Measurements from ENCODE around the gene CHRNA1.

The CHRNA1 gene

DNA sequence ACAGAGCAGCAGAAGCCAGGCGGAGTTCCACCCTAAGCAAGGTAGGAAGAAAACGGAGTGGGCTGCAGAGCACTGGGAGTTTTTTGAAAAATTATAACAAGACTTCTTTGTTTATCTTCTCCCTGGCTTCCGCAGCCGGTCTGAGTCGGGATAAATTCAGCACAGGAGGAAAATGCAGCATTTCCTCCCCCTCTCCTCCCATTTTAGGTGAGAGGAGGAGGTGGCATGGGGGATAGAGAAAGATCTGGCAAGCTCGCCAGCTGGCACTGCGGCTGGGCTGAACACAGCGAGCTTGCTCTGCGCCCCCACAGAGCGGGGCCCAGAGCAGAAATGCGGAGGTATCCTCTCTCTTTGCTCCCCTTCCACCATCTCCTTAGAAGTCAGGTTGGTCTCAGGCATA lies 17.7 kb upstream of the CHRNA1 start:
- no peak for DNase-seq (ENCODE audit: low read depth)

DNA sequence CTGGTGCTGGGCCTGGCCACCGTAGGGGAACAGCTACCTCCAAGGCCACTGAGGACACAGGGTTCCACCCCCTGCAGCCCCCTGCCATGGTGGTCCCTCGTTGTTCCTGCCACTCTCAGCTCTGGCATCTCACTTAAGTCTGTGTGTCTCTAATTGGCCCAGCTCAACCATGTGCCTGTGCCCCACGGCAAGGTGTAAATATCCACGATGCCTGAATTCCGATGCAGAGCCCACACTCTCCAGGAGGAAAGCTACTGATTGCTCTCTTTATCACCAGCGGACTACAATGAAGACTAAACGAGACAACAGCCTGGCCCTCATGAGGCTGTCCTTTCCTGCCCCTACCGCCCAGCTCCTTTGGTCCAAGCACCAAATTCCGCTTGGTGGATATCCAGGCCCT lies 17.0 kb upstream of the CHRNA1 start:
- no peak for DNase-seq (ENCODE audit: low read depth)

DNA sequence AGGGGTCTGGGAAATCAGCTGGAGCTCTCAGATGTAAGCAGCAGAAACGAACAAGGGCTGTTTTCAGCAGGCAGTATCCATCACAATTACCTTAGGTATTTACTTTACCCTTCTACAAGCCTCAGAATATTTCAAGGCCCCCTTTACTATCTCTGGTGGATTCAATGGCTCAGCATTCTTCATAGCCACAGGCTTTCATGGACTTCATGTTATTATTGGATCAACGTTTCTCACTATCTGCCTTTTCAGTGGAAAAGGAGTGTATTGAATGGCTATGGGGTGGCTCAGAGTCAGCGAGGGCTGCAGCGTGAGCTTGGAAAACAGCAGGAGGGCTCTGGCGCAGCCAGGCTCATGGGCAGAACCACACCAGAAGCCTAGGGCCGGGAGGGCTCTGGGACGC lies 16.6 kb upstream of the CHRNA1 start:
- no peak for DNase-seq (ENCODE audit: low read depth)

DNA sequence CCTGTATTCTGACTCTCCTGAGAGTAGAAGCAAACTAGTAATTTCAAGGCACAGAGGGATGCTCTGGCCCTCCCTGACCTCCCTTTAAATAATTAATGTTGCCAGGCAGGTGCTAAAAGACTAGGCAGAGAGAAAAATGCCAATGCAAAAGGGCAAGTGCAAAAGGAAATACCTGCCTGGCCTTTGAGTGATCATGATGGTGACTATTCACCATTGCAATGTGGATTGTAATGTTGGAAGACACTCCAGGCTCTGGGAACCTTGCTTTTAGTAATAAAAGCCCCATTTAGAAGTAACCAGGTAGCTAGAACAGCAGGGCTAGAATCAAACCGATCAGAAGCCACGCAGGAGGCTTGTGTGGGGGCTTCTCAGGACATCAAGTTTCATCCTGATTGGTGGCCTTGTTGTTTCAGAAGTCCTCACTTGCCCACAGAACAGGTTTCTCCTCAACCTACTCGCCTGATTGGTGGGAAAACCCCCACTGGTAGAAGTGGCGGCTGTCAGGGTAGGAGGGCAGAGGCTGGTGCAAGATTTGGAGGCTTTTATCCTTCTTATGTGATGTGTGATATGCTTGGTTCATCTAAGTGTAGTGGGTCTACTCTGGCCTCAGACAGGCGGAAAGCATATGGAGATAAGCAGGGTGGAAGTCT lies 16.0 kb upstream of the CHRNA1 start:
- no peak for DNase-seq (ENCODE audit: low read depth)

DNA sequence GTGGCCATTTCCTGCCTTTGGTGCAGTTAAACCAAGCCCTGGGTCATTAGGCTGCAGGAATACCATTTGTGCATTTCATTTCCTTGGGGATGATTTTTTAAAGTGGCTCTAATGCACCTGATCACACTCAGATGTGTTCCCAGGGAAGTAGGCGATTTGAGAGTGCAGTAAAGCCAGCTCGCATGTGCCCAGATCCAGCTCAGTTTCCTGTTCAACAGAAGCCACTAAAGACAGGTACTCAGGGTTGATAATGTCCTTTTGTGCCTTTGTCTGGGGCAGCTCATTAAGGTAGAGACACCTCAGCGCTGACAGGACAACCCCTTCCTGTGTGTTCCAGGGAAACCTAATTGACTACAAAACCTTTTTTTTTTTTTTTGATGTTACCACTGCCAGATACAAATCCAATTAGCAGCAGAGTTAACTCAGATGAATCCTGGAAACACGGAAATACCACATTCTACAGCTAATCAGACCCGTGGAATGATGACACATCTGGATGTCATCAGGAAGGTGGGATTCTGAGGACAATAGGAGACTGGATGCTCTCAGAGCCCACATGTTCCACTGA lies 15.2 kb upstream of the CHRNA1 start:
- DNase-seq (ENCODE audit: low read depth): no peak

DNA sequence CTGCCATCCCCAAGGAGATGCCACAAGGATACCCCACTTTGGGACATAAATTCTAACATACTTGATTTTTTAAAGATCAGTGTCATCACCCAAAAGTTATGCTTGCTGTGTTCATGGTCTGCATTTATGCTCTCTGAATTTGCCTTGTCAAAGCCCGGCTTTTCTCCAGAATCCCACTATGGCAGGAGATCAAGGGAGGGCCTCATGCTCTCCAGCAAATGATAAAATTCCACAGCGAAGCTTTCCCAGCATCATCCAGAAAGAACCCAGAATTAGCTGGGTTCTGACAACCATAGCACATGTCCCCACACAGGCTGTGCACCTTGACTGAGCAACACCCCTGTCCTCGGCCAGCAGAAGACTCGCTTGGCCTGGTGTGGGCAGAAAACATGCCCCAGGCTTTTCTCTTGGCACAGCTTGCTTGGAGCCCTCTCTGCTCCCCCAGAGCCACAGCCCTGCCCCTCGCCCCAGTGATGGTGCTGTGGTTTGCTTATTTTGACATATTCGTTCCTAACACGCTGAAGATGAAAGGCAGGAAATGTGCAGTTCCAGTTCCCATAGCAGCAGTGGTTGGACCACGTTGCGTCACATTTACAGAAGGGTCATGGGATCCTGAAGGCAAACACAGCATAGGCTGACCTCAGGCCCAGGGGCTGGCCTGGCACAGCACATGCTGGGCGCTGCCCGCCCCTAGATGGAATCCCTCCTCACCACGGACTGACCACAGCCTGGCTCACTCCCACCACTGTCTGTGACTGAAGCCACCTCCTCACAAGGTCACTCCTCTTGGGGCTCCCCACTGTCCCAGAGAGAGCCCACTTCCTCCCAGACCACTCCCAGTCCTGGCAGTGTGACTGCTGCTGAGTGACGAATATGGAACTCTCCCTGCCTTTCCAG lies 14.1 kb upstream of the CHRNA1 start:
- peak; percentile 27 for DNase-seq (ENCODE audit: low read depth)

DNA sequence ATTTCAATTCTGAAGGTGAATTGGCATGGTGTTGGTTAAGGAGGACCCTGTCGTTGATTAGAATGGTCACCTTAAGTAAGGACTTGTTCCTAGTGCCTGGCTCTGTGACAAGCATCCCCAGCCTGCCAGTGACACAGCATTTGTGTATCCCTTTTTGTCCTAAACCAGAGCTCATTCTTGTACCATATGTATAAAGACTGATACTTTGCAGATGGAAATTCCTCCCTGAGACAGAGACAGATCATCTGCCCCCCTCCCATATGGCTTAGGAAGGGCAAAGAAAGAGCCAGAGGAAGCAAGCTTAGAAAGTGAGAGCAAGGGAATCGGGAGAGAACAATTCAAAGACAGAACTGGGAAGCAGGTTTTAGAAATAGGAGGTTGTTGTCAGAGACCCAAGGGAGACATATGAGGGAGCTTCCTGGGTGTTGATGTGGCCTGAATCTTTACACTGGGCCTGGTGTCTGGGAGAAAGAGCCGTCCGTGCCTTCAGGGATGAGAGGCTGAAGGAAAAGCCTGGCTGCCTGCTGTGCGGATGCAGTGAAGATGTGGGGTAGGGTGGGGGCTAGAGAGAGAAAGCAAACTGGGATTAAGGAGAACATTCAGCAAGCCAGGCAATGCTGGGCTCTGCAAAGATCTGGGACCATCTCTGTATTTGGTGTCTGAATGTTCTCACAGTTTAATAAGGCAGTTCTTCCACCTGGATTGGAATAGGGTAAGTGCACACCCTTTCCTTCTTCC lies 13.2 kb upstream of the CHRNA1 start:
- no peak for DNase-seq (ENCODE audit: low read depth)

DNA sequence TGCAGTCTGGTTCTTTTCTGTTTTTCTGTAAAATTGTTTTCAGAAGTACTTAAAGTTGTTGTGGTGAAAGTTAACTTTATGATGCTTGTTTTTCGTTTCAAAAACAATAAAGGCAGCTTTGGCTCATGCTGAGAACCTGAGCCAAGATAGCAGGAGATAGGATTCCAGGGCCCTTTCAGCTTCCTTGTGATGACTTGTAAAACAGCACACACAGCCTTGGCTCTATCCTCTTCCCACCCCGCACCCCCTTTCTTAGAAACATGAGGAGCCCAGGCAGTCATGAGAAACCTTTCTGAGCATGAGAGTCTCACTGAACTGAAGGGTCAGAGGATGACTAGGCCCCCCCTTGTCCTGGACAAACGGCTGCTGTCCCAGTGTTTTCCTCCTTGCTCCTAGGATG lies 12.4 kb upstream of the CHRNA1 start:
- no peak for DNase-seq (ENCODE audit: low read depth)

DNA sequence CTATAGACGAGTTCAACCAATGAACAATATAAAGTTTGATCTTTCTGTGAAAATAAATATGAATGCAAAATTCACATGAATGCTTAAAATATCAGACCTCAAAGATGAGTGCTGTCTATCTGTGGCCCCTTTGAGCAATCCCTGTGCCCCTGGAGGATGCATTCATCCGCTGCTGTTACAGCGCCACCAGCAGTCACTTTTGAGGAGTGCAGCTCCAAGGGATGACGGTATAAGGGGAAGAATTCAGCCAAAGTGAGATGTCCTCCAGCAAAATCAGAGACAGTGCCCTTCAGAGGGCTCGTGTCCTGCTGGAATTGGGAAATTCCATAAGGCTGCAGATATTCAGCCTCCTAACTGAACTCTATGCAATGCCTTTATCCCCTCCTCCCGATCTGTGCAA lies 12.0 kb upstream of the CHRNA1 start:
- no peak for DNase-seq (ENCODE audit: low read depth)

DNA sequence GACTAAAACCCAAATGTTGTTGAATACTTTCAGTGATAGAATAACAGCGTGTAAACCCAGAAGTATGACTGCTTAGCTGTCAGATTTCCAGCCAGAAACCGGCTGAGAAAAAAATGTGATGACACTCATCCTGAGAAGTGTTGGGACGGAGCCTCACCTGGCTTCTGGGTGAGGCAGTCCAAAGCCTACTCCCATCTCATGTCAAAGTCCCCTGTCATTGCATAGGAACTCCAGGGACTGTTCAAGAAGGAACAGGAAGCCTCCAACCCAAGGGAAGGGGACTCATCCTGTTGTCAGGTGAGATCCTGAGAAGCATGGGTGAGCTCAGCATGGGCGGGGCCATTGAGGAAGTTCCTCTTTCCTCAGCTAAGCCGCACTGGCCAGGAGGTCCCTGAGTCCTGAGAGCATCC lies 11.3 kb upstream of the CHRNA1 start:
- DNase-seq (ENCODE audit: low read depth): no peak

DNA sequence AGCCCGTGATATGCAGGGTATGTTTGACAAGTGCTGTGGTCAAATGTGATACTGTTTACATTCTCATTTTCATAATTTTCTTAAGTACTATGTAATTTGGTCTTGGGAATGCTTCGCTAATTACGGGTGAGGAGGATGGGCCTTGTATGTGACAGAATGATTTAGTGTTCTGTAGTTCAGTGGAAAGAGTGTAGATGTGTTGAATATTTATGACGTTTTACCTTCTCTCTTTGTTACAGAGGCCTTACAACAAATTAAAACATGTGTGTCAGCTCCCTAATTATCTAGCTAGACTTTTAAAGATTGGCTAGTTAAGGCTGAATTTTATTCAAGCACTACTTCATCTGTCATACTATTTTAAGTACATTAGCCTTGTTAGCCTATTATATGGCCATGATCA lies 10.6 kb upstream of the CHRNA1 start:
- DNase-seq (ENCODE audit: low read depth): no peak

DNA sequence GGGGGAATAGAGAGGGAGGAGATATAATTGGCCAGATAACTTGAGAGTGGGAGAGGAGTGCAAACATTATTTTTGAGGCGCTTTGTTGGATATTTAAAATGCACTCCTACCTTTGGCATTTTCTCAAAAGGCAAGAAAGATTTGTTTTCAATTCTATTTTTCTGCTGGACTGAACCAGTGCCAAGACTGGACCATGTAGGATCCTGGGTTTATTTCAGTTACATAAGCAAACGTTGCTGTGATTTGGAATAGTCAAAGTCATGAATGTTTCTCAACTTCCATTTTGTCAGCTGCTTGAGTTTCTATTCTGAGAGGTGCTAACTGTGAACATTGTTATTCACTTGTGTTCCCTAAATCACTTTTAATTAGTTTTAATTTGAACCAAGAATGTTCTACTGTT lies 8.9 kb upstream of the CHRNA1 start:
- no peak for DNase-seq (ENCODE audit: low read depth)

DNA sequence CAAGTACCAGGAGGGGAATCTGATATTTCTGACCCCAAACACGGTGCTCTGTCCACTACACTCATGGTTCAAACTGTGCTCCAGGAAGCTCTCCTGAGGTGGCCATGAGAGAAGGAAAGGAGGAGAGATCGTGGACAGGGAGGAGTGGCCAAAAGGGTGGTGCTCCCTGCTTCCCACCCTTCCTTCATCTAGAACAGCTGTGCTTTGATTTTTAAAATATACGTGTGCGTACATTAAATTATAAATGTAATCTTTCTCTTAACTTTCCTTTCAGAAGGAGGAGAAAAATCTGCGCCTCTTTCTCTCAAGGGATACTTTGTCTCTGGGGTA lies 8.2 kb upstream of the CHRNA1 start:
- DNase-seq (ENCODE audit: low read depth): no peak

DNA sequence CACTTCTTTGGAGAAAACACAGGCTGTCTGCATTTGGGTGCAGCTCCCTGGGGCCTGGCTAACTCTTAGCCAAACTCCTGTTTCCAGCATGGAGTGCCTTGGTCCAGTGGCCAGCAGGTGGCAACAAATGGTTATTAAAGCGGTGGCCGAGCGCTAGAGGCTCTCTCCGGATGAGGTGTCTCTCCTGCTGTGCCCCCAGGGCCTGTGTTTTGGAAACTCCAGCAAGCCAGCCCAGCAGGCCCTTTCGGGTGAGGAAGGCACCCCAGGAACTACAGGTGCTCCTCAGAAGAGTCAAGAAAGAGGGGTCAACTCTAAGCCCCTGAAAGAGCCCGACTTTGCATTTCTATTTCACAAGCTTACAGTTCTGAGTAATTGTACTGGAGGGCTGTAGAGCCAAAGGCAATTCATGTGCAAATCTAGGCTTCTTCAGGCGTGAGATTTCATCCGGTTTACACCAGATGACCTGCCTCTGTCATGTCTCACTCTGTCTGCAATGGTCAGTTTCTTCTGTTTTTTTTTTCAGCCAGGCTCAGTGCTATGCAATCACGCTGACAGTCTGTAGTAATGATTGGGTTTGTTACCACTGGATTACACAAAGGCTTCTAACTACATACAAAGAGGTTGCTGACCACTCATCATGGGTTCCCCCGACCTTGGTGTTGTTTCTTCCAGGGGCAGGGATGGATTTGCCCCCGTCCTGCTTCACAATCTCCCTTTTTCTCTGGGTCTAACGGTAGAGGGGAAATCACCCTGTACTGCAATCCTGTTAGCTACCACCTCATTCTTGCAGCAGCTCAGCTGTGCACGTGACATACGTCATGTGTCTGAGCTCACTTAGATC lies 7.6 kb upstream of the CHRNA1 start:
- no peak for DNase-seq (ENCODE audit: low read depth)

DNA sequence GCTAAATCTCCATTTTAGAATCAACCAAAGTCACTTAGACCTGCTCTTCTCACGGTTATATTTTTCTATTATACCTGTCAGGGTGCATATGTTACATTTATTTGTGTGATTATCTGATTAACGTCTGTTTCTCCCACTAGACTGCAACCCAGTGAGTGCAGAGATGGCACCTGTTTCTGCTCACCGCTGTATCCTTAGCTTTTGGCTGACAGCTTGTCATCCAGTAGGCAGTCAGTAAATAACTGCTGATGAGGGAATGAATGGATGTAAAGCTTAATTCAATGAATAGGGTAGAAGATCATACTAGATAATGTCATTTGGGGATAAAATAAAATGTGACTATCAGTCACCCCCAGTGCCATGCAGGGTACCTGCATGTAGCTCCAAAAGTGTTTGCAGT lies 6.9 kb upstream of the CHRNA1 start:
- DNase-seq (ENCODE audit: low read depth): no peak

DNA sequence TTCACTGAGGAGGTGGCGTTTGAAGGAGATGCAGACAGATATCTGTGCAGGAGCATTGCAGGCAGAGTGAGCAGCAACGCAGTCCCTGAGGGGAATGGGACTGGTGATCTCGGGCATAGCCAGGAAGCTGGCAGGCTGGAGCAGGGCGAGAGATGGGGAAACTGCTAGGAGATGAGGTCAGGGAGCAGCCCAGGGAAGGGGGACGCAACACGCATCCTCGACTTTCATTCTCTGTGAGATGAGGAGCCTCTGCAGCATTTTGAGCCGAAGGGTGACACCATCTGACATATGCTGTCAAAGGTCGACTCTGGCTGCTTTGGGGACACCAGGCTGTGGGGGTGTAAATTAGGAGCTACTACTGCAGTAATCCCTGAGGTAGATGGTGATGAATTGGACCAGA lies 4.3 kb upstream of the CHRNA1 start:
- no peak for DNase-seq (ENCODE audit: low read depth)

DNA sequence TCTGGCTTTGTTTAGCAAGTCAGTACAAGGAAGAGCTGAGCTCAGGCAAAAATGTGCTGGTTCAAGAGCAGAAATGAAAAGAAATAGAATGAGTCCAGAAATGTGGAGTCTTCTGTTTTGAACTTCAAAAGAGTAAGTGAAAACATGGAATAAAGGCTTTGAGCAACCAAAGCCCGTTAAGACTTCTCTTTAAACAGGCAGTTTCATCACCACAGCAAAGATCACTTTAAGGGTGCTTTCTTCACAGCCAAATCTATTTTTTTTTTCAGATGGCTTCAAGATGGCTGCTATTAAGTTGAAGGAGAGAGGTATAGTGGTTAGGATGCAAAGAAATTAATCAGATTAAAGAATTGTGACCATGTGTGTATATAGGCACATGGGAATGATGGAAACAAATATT lies 2.0 kb upstream of the CHRNA1 start:
- no peak for DNase-seq (ENCODE audit: low read depth)

DNA sequence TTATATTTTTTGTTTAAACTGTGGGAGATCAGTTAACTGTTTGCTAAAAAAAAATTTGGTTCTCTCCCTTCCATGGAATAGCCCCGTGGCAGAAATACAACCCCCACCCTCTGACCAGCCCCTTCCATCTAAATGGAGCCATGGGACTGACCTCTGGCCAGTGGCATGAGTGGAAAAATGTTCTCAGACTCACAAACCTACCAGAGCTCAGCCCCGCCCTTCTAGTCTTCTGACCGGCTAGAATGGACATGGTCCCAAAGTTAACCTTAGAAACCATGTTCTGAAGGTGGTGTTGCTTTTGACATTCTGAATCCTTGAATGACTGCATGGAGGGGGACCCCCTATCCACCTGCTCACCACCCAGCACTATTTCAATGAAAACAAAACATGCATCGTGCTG lies 1.3 kb upstream of the CHRNA1 start:
- no peak for DNase-seq (ENCODE audit: low read depth)

DNA sequence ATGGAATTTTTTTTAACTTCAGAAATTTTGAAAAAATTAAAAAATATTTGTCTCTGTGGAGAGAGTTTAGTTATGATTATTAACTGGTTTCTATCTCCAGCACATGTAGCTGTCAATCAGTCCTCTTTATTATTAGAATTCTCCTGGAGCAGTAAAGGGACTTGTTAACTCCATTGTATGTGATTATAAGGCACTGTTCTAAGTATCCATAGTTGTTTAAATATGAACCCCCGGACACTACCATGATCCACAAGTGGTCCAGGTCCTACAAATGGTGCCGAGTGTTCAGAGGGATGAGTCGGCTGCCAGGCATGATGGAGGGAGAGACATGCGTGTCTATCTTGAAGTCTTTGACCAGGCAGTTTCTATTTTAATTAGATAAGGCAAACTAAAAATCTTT lies 492 bp downstream of the CHRNA1 start:
- DNase-seq (ENCODE audit: low read depth): no peak

DNA sequence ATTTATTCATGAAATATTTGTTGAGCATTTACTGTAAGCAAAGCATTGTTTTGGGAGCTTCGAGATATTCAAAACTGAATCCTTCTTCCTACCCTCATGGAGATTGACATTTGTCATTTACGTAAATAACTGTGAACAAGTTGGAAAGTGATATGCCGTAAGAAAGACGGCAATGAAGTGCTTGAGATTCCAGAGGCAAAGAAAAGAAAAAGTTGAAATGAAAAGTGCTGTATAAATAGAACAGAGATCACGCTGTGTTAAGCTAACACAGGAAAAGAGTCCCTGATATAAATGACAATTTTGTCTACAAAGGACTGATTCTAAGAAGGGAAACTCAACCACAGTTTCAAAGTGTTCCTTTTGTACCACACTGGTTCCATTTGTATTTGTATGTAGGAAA lies 1.8 kb downstream of the CHRNA1 start:
- DNase-seq (ENCODE audit: low read depth): no peak

DNA sequence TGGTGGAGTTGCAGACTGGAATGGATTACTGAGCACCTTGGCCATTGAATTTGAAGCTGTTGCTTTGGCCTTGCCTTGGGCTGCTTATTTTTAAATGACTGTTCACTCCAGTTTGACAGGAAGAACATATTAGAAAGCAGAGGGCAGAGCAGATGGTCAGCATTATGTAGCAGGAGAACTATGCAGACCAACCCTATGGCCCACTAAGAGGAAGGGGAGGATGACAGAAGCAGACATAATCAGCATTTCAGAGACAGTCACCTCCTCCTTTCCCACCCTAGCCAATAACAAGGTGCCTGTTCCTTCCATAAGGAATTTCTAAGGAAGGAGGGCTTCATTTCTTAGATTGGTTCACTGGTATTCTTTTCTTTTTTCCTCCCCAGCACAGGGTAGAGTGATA lies 2.4 kb downstream of the CHRNA1 start:
- no peak for DNase-seq (ENCODE audit: low read depth)

DNA sequence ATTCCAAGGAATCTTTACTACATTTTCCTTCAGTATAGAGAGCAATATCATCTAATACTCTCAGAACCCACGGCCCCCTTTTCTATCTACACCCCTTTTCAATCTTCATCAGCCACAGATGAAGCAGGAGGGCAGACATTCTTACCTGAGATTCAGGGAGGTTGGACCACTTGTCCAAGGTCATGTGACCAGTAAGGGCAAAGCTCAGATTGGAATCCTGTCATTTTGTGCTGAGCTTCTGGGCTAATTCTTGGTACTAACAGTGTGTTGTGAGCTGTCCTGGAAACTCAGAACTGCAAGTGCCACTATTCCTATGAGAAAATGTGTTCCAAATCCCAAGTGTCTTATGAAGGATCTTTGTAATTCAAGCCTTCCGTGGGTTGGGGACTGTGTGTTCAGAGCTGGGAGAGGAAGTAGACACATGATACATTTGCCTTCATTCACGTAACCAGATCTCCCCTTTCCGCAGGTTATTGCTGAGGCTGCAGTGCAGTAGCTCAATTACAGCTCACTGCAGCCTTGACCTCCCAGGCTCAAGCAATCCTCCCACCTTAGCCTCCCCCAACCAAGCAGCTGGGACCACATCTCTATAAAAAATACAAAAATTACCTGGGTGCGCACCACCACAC lies 3.3 kb downstream of the CHRNA1 start:
- no peak for DNase-seq (ENCODE audit: low read depth)
